ENCODE data around the gene SDK1. TPM values are rescaled to one million over a fixed set of nuclear protein-coding genes. Genes with fewer than 3 reads are reported as not detected.
"Not testable (repeated sequence)": the region's sequence is repeated elsewhere in the genome, so short reads cannot be mapped to it uniquely, and the experiment has no call there.

SDK1 gene
- total RNA-seq, 1 donor from 2014 or later = 4.3 TPM

GRCh38 chr7:4234498-4234855 lies 933.4 kb downstream of the SDK1 start:
- peaks cover 4% of the 10 kb centered on the region for H3K9me3 Mint-ChIP-seq (ENCODE audit: unreplicated experiment)
- TF ChIP-seq CTCF (IDR thresholded peaks at IDR 0.05; ENCODE audit: unreplicated experiment) = no peak

GRCh38 chr7:4234886-4235285 lies 933.8 kb downstream of the SDK1 start:
- no peak for TF ChIP-seq CTCF (IDR thresholded peaks at IDR 0.05; ENCODE audit: unreplicated experiment)
- no peaks in the 10 kb centered on the region for H3K4me1 Mint-ChIP-seq (ENCODE audit: unreplicated experiment)
- DNase-seq (ENCODE audit: low spot score) = no peak
- no peak overlapping the region for H3K4me3 Mint-ChIP-seq (ENCODE audit: unreplicated experiment)
- H3K27me3 Mint-ChIP-seq (ENCODE audit: unreplicated experiment) = peaks cover 7% of the 10 kb centered on the region
- peaks cover 4% of the 10 kb centered on the region for H3K9me3 Mint-ChIP-seq (ENCODE audit: unreplicated experiment)
- no peaks in the 10 kb centered on the region for H3K36me3 Mint-ChIP-seq (ENCODE audit: low read depth, unreplicated experiment)
- H3K27ac Mint-ChIP-seq (ENCODE audit: unreplicated experiment) = no peak overlapping the region

More at GRCh38 chr7:4234498-4234855, 933.4 kb downstream of the SDK1 start:
- H3K36me3 Mint-ChIP-seq (ENCODE audit: low read depth, unreplicated experiment) = no peaks in the 10 kb centered on the region
- no peak for DNase-seq (ENCODE audit: low spot score)
- H3K4me3 Mint-ChIP-seq (ENCODE audit: unreplicated experiment) = no peak overlapping the region
- H3K27me3 Mint-ChIP-seq (ENCODE audit: unreplicated experiment) = peaks cover 7% of the 10 kb centered on the region
- no peaks in the 10 kb centered on the region for H3K4me1 Mint-ChIP-seq (ENCODE audit: unreplicated experiment)
- H3K27ac Mint-ChIP-seq (ENCODE audit: unreplicated experiment) = no peak overlapping the region

- Mint-ChIP-seq H3K9me3 (ENCODE audit: unreplicated experiment) (peaks cover under 1% of the 10 kb centered on the region), H3K4me1 (ENCODE audit: unreplicated experiment) (no peaks in the 10 kb centered on the region), H3K4me3 (ENCODE audit: unreplicated experiment) (no peak overlapping the region), H3K27ac (ENCODE audit: unreplicated experiment) (no peak overlapping the region), H3K27me3 (ENCODE audit: unreplicated experiment) (peaks cover 7% of the 10 kb centered on the region), H3K36me3 (ENCODE audit: low read depth, unreplicated experiment) (no peaks in the 10 kb centered on the region)
- DNase-seq (ENCODE audit: low spot score) = no peak
- TF ChIP-seq CTCF (IDR thresholded peaks at IDR 0.05; ENCODE audit: unreplicated experiment) = no peak
Observed at GRCh38 chr7:4235596-4235995, 934.5 kb downstream of the SDK1 start.

- H3K9me3 Mint-ChIP-seq (ENCODE audit: unreplicated experiment) = no peaks in the 10 kb centered on the region
- no peak overlapping the region for H3K27ac Mint-ChIP-seq (ENCODE audit: unreplicated experiment)
- peaks cover 7% of the 10 kb centered on the region for H3K27me3 Mint-ChIP-seq (ENCODE audit: unreplicated experiment)
- H3K4me1 Mint-ChIP-seq (ENCODE audit: unreplicated experiment) = no peaks in the 10 kb centered on the region
- TF ChIP-seq CTCF (IDR thresholded peaks at IDR 0.05; ENCODE audit: unreplicated experiment) = no peak
- no peak for DNase-seq (ENCODE audit: low spot score)
- no peaks in the 10 kb centered on the region for H3K36me3 Mint-ChIP-seq (ENCODE audit: low read depth, unreplicated experiment)
- H3K4me3 Mint-ChIP-seq (ENCODE audit: unreplicated experiment) = no peak overlapping the region
Observed at GRCh38 chr7:4236389-4236788, 935.3 kb downstream of the SDK1 start.

GRCh38 chr7:4236873-4237272 lies 935.8 kb downstream of the SDK1 start:
- H3K27ac Mint-ChIP-seq (ENCODE audit: unreplicated experiment); H3K27me3 Mint-ChIP-seq (ENCODE audit: unreplicated experiment): not testable (repeated sequence)

More at GRCh38 chr7:4236873-4237272, 935.8 kb downstream of the SDK1 start:
- DNase-seq (ENCODE audit: low spot score); H3K36me3 Mint-ChIP-seq (ENCODE audit: low read depth, unreplicated experiment); H3K9me3 Mint-ChIP-seq (ENCODE audit: unreplicated experiment); H3K4me1 Mint-ChIP-seq (ENCODE audit: unreplicated experiment); H3K4me3 Mint-ChIP-seq (ENCODE audit: unreplicated experiment): not testable (repeated sequence)

Measured in endothelial cell (in vitro differentiated cells).